Measurements from ENCODE around the gene UNC13C.
A peak's percentile ranks its signal among the peaks of the same experiment; 100 is the strongest.

UNC13C gene

GRCh38 chr15:54580643-54581042, 602.4 kb downstream of the UNC13C start:
- no peak for DNase-seq (ENCODE audit: low spot score)
- no peak for TF ChIP-seq CTCF (IDR thresholded peaks at IDR 0.05; ENCODE audit: extremely low read depth, missing control alignments)

- TF ChIP-seq CTCF (IDR thresholded peaks at IDR 0.05; ENCODE audit: extremely low read depth, missing control alignments): no peak
- peak; percentile 4 for DNase-seq (ENCODE audit: low spot score)
Observed at GRCh38 chr15:54582863-54583643, 604.8 kb downstream of the UNC13C start.

- TF ChIP-seq CTCF (IDR thresholded peaks at IDR 0.05; ENCODE audit: extremely low read depth, missing control alignments): no peak
- DNase-seq (ENCODE audit: low spot score): no peak
Observed at GRCh38 chr15:54585063-54585462, 606.8 kb downstream of the UNC13C start.

GRCh38 chr15:54594115-54594514, 615.9 kb downstream of the UNC13C start:
- no peak for DNase-seq (ENCODE audit: low spot score)
- no peak for TF ChIP-seq CTCF (IDR thresholded peaks at IDR 0.05; ENCODE audit: extremely low read depth, missing control alignments)

- TF ChIP-seq CTCF (IDR thresholded peaks at IDR 0.05; ENCODE audit: extremely low read depth, missing control alignments): no peak
- no peak for DNase-seq (ENCODE audit: low spot score)
Observed at GRCh38 chr15:54599386-54599785, 621.1 kb downstream of the UNC13C start.

- DNase-seq (ENCODE audit: low spot score): no peak
- no peak for TF ChIP-seq CTCF (IDR thresholded peaks at IDR 0.05; ENCODE audit: extremely low read depth, missing control alignments)
Observed at GRCh38 chr15:54605043-54605442, 626.8 kb downstream of the UNC13C start.

- no peak for DNase-seq (ENCODE audit: low spot score)
- no peak for TF ChIP-seq CTCF (IDR thresholded peaks at IDR 0.05; ENCODE audit: extremely low read depth, missing control alignments)
Observed at GRCh38 chr15:54605556-54605955, 627.3 kb downstream of the UNC13C start.

Data from GM20000 (cell line).